WI38 (cell line): Measurements from ENCODE around the gene PRR35.

ENCODE experiments used
- H3K4me3 ChIP-seq: 2 replicates; pipeline ENCODE4 v1.5.1; 2011; ENCODE audit warnings: low read depth, mild to moderate bottlenecking, control low read depth, low read length
- TF ChIP-seq, protein P1 (sequence below): IDR thresholded peaks from 2 replicates; pipeline ENCODE4 v1.5.1; 2012; ENCODE audit warnings: low read depth, mild to moderate bottlenecking, control low read depth, low read length

PRR35 gene

GRCh38 chr16:580946-581498 is 20.8 kb downstream of the PRR35 start:
- H3K4me3 ChIP-seq = no peak overlapping the region
- TF ChIP-seq, protein P1, sequence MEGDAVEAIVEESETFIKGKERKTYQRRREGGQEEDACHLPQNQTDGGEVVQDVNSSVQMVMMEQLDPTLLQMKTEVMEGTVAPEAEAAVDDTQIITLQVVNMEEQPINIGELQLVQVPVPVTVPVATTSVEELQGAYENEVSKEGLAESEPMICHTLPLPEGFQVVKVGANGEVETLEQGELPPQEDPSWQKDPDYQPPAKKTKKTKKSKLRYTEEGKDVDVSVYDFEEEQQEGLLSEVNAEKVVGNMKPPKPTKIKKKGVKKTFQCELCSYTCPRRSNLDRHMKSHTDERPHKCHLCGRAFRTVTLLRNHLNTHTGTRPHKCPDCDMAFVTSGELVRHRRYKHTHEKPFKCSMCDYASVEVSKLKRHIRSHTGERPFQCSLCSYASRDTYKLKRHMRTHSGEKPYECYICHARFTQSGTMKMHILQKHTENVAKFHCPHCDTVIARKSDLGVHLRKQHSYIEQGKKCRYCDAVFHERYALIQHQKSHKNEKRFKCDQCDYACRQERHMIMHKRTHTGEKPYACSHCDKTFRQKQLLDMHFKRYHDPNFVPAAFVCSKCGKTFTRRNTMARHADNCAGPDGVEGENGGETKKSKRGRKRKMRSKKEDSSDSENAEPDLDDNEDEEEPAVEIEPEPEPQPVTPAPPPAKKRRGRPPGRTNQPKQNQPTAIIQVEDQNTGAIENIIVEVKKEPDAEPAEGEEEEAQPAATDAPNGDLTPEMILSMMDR = no peak

GRCh38 chr16:582218-582613 is 22.0 kb downstream of the PRR35 start:
- TF ChIP-seq, protein P1 = no peak
- H3K4me3 ChIP-seq = no peak overlapping the region

DNA sequence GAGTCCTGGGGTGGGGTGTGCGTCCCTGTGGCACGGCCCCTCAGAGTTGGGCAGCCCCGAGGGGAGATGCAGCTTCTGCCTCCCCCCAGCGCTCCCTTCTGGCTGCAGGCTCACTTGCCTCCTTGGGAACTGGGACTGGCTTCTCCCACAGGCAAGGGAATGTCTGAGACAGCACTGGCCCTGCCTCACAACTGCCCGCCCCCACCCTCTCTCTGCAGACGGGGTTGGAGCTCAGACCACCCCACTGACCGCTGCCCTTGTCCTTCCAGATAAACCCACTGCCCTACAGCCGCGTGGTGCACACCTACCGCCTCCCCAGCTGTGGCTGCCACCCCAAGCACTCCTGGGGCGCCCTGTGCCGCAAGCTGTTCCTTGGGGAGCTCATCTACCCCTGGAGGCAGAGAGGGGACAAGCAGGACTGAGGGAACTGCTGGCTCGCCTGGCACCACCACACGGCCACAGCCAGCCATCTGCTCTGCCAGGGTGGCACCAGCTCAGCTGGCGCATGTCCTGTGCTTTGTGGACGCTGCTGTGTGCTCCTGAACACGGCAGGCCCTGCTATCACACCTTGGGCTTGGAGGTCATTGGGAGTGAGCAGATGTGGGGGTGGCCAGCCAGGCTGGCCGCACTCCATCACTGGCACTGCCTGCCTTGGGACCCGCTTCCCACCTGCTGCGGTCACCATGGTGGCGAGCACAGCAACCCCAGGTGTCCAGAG is 22.6 kb downstream of the PRR35 start:
- TF ChIP-seq, protein P1 = no peak
- H3K4me3 ChIP-seq = no peak overlapping the region

DNA sequence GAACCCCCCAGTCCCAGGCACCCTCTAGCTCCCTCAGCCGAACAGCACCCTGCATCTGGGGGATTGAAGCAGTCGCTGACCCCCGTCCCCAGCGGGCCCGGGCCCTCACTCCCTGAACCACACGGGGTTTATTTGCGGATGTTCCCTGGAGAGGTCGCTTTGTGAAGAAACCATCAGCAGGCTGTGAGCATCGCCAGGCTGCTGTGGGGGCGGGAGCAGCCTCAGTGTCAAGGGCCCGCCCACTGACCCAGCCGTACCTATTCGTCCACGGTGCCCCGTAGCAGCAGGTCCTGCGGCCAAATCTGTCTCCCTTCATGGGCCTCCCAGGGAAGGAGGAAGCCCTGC is 23.2 kb downstream of the PRR35 start:
- TF ChIP-seq, protein P1 = no peak
- no peak overlapping the region for H3K4me3 ChIP-seq

DNA sequence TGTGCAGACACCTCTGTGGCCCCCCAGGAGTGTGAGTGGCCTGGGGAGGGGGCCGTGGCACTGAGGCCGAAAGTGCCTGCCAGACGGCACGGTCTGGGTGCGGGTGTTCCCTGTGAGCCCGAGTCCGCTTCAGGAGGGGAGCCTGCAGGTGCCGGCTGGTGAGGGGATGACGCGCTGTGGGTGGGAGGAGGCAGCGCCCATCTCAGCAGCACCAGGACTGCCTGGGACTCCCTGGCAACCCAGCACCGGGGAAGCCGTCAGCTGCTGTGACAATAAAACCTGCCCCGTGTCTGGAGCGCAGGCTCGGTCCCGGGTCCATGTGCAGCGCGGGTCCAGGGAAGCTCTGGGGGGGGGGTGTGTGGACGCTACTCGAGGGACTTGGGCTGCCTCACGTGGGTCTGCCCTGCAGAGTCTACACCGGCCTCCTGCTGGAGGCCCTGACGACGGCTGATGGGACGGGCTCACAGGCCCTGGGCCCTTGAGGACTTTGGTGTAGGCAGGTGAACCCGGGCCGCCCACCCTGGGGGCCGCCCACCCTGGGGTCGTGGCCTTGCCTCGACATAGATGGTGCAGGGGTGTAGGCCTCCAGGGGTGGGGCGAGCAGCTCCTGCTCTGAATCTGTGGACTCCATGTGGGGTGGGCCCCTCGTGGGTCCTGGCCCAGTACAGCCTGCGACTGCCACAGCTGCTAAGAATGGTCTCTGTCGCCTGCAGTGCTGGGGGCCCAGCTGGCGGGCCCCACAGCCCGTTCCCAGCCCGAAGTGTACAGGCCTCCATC is 23.8 kb downstream of the PRR35 start:
- no peak overlapping the region for H3K4me3 ChIP-seq

DNA sequence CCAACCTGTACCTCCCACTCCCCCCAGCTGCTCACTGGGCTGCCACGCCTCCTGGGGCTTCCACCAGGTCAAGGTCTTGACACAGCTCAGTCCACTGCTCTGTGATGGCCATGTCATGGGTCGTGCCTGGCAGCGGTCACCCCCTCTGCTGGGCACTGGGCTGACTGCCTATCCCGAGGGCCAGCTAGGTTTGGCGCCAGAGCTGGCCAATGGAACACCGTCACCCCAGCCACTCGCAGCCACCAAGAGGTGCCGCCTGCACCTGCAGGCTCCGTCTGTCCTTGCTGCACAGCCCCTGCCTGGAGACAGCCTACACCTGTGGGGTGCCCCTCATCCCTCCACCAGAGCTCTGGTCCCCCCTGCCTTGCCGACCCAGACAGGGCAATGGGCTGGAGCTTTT is 25.2 kb downstream of the PRR35 start:
- no peak overlapping the region for H3K4me3 ChIP-seq
- TF ChIP-seq, protein P1 = no peak

More for the DNA sequence above, 23.8 kb downstream of the PRR35 start:
- TF ChIP-seq, protein P1 = no peak

- H3K4me3 ChIP-seq = no peak overlapping the region
These were observed 26.0 kb downstream of the PRR35 start for GRCh38 chr16:586047-586644.

More at GRCh38 chr16:586047-586644, 26.0 kb downstream of the PRR35 start:
- TF ChIP-seq, protein P1 = no peak
